ENCODE measurements around the gene ATG5.
"Not testable (repeated sequence)": the region's sequence is repeated elsewhere in the genome, so short reads cannot be mapped to it uniquely, and the experiment has no call there.

The ATG5 gene

GRCh38 chr6:106309766-106310373 is 15.7 kb downstream of the ATG5 start:
- no peak for DNase-seq (ENCODE audit: low spot score)

GRCh38 chr6:106308985-106309384 is 16.6 kb downstream of the ATG5 start:
- DNase-seq (ENCODE audit: low spot score), result no peak

- DNase-seq (ENCODE audit: low spot score), result no peak
Observed at GRCh38 chr6:106305740-106306139, 19.8 kb downstream of the ATG5 start.

GRCh38 chr6:106300944-106301343 is 24.6 kb downstream of the ATG5 start:
- peak; percentile 56 for DNase-seq (ENCODE audit: low spot score)

- DNase-seq (ENCODE audit: low spot score), result no peak
Observed at GRCh38 chr6:106300020-106300780, 25.4 kb downstream of the ATG5 start.

GRCh38 chr6:106293116-106293515 is 32.4 kb downstream of the ATG5 start:
- no peak for DNase-seq (ENCODE audit: low spot score)

GRCh38 chr6:106290954-106291353 is 34.6 kb downstream of the ATG5 start:
- no peak for DNase-seq (ENCODE audit: low spot score)

- DNase-seq (ENCODE audit: low spot score), result no peak
Observed at GRCh38 chr6:106290032-106290431, 35.5 kb downstream of the ATG5 start.

- no peak for DNase-seq (ENCODE audit: low spot score)
Observed at GRCh38 chr6:106287215-106287614, 38.3 kb downstream of the ATG5 start.

- DNase-seq (ENCODE audit: low spot score), result no peak
Observed at GRCh38 chr6:106286746-106287145, 38.8 kb downstream of the ATG5 start.

GRCh38 chr6:106283481-106283880 is 42.1 kb downstream of the ATG5 start:
- DNase-seq (ENCODE audit: low spot score), result no peak

GRCh38 chr6:106281661-106282060 is 43.9 kb downstream of the ATG5 start:
- no peak for DNase-seq (ENCODE audit: low spot score)

GRCh38 chr6:106281088-106281487 is 44.5 kb downstream of the ATG5 start:
- DNase-seq (ENCODE audit: low spot score), result no peak

- no peak for DNase-seq (ENCODE audit: low spot score)
Observed at GRCh38 chr6:106279179-106279578, 46.4 kb downstream of the ATG5 start.

GRCh38 chr6:106275692-106276091 is 49.9 kb downstream of the ATG5 start:
- DNase-seq (ENCODE audit: low spot score), result no peak

- no peak for DNase-seq (ENCODE audit: low spot score)
Observed at GRCh38 chr6:106273087-106273486, 52.5 kb downstream of the ATG5 start.

- DNase-seq (ENCODE audit: low spot score), result no peak
Observed at GRCh38 chr6:106272287-106272686, 53.3 kb downstream of the ATG5 start.

- no peak for DNase-seq (ENCODE audit: low spot score)
Observed at GRCh38 chr6:106270414-106270813, 55.1 kb downstream of the ATG5 start.

GRCh38 chr6:106269268-106269919 is 56.2 kb downstream of the ATG5 start:
- not testable (repeated sequence) for DNase-seq (ENCODE audit: low spot score)

- not testable (repeated sequence) for DNase-seq (ENCODE audit: low spot score)
Observed at GRCh38 chr6:106268500-106268899, 57.1 kb downstream of the ATG5 start.

- not testable (repeated sequence) for DNase-seq (ENCODE audit: low spot score)
Observed at GRCh38 chr6:106264433-106264832, 61.1 kb downstream of the ATG5 start.

GRCh38 chr6:106259748-106260147 is 65.8 kb downstream of the ATG5 start:
- not testable (repeated sequence) for DNase-seq (ENCODE audit: low spot score)

- no peak for DNase-seq (ENCODE audit: low spot score)
Observed at GRCh38 chr6:106258726-106259125, 66.8 kb downstream of the ATG5 start.
